ENCODE data around the gene PAQR4.

- no peak for TF ChIP-seq ZFP3 (CRISPR knock-in tag; IDR thresholded peaks at IDR 0.05)
- no peak for TF ChIP-seq ARNTL (CRISPR knock-in tag; IDR thresholded peaks at IDR 0.05; ENCODE audit: borderline replicate concordance, low read depth)
- no peak for TF ChIP-seq ZC3H10 (CRISPR knock-in tag; IDR thresholded peaks at IDR 0.05)
- TF ChIP-seq RARB (CRISPR knock-in tag; IDR thresholded peaks at IDR 0.05): no peak
- TF ChIP-seq, protein P1, sequence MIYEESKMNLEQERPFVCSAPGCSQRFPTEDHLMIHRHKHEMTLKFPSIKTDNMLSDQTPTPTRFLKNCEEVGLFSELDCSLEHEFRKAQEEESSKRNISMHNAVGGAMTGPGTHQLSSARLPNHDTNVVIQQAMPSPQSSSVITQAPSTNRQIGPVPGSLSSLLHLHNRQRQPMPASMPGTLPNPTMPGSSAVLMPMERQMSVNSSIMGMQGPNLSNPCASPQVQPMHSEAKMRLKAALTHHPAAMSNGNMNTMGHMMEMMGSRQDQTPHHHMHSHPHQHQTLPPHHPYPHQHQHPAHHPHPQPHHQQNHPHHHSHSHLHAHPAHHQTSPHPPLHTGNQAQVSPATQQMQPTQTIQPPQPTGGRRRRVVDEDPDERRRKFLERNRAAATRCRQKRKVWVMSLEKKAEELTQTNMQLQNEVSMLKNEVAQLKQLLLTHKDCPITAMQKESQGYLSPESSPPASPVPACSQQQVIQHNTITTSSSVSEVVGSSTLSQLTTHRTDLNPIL (CRISPR knock-in tag; IDR thresholded peaks at IDR 0.05; ENCODE audit: low read depth): no peak
- TF ChIP-seq ESRRG (CRISPR knock-in tag; IDR thresholded peaks at IDR 0.05): no peak
These were observed 16.3 kb downstream of the PAQR4 start for GRCh38 chr16:2985462-2985861.
